SK-N-SH treated with all-trans-retinoic acid at 6 μM for 48 hours (cell line): Measurements from ENCODE around the gene CACNA2D2.

ENCODE experiments used
- ATAC-seq: fragments of 200-7000 bp; cut with Tn5 transposase; 3 replicates; pipeline ENCODE4 v1.9.1; 2020; ENCODE audit warnings: mild to moderate bottlenecking, moderate library complexity
- CSDC2 ChIP-seq: fragments of 250-450 bp; sonication (Bioruptor Pico); IDR thresholded peaks from 2 replicates; pipeline ENCODE4 v1.5.0; 2020; ENCODE audit warnings: mild to moderate bottlenecking, moderate library complexity
- ESRRG ChIP-seq: fragments of 250-450 bp; sonication (Bioruptor Pico); IDR thresholded peaks from 2 replicates; pipeline ENCODE4 v1.6.1; 2021; ENCODE audit warnings: mild to moderate bottlenecking
- GLIS3 ChIP-seq: fragments of 250-450 bp; sonication (Bioruptor Pico); IDR thresholded peaks from 2 replicates; pipeline ENCODE4 v1.5.0; 2020; ENCODE audit warnings: mild to moderate bottlenecking, moderate library complexity
- ISL1 ChIP-seq: fragments of 250-450 bp; sonication (Bioruptor Pico); IDR thresholded peaks from 2 replicates; pipeline ENCODE4 v2.1.2; 2022; ENCODE audit warnings: mild to moderate bottlenecking, moderate library complexity
- OSR1 ChIP-seq: fragments of 250-450 bp; sonication (Bioruptor Pico); IDR thresholded peaks from 2 replicates; pipeline ENCODE4 v1.8.0; 2022; ENCODE audit warnings: moderate library complexity, mild to moderate bottlenecking, inconsistent platforms
- PPARA ChIP-seq: fragments of 250-450 bp; sonication (Bioruptor Pico); IDR thresholded peaks from 2 replicates; pipeline ENCODE4 v1.5.0; 2020; ENCODE audit warnings: mild to moderate bottlenecking, borderline replicate concordance
- RARB ChIP-seq: fragments of 250-450 bp; sonication (Bioruptor Pico); IDR thresholded peaks from 2 replicates; pipeline ENCODE4 v1.8.0; 2021; ENCODE audit warnings: mild to moderate bottlenecking, moderate library complexity
- SNAI2 ChIP-seq: fragments of 250-450 bp; sonication (Bioruptor Pico); IDR thresholded peaks from 2 replicates; pipeline ENCODE4 v1.5.0; 2020; ENCODE audit warnings: mild to moderate bottlenecking, moderate library complexity
- TCF4 ChIP-seq: fragments of 250-450 bp; sonication (Bioruptor Pico); IDR thresholded peaks from 2 replicates; pipeline ENCODE4 v1.8.0; 2021; ENCODE audit warnings: mild to moderate bottlenecking, moderate library complexity, borderline replicate concordance
- TOX ChIP-seq: fragments of 250-450 bp; sonication (Bioruptor Pico); IDR thresholded peaks from 2 replicates; pipeline ENCODE4 v1.8.0; 2021; ENCODE audit warnings: mild to moderate bottlenecking, moderate library complexity, borderline replicate concordance
- ZC3H10 ChIP-seq: fragments of 250-450 bp; sonication (Bioruptor Pico); IDR thresholded peaks from 2 replicates; pipeline ENCODE4 v1.5.1; 2021; ENCODE audit warnings: mild to moderate bottlenecking, moderate library complexity
- ZFP3 ChIP-seq: fragments of 250-450 bp; sonication (Bioruptor Pico); IDR thresholded peaks from 2 replicates; pipeline ENCODE4 v1.5.0; 2020; ENCODE audit warnings: mild to moderate bottlenecking, moderate library complexity
- ZFP30 ChIP-seq: fragments of 450-650 bp; formaldehyde crosslinking; IDR thresholded peaks from 2 replicates; pipeline ENCODE4 v1.5.0; 2022; ENCODE audit warnings: mild to moderate bottlenecking, moderate library complexity
- ZNF565 ChIP-seq: fragments of 450-650 bp; formaldehyde crosslinking; conservative IDR thresholded peaks from 2 replicates; pipeline ENCODE4 v1.5.0; 2020; ENCODE audit warnings: low read depth, mild to moderate bottlenecking, moderate library complexity
- ZNF70 ChIP-seq: fragments of 450-650 bp; formaldehyde crosslinking; IDR thresholded peaks from 2 replicates; pipeline ENCODE4 v1.5.0; 2020; ENCODE audit warnings: mild to moderate bottlenecking, moderate library complexity
- TF ChIP-seq, protein P1 (sequence below): fragments of 250-450 bp; sonication (Bioruptor Pico); IDR thresholded peaks from 2 replicates; pipeline ENCODE4 v1.8.0; 2021; ENCODE audit warnings: low read depth, mild to moderate bottlenecking, moderate library complexity, borderline replicate concordance
- TF ChIP-seq, protein P2 (sequence below): fragments of 250-450 bp; sonication (Bioruptor Pico); IDR thresholded peaks from 2 replicates; pipeline ENCODE4 v1.5.1; 2021; ENCODE audit warnings: mild to moderate bottlenecking, moderate library complexity
- TF ChIP-seq, protein P3 (sequence below): fragments of 250-450 bp; sonication (Bioruptor Pico); IDR thresholded peaks from 2 replicates; pipeline ENCODE4 v1.5.1; 2020; ENCODE audit warnings: low read depth, mild to moderate bottlenecking, moderate library complexity
- TF ChIP-seq, protein P4 (sequence below): fragments of 250-450 bp; sonication (Bioruptor Pico); IDR thresholded peaks from 2 replicates; pipeline ENCODE4 v1.5.0; 2020; ENCODE audit warnings: mild to moderate bottlenecking, moderate library complexity

CACNA2D2 gene

DNA sequence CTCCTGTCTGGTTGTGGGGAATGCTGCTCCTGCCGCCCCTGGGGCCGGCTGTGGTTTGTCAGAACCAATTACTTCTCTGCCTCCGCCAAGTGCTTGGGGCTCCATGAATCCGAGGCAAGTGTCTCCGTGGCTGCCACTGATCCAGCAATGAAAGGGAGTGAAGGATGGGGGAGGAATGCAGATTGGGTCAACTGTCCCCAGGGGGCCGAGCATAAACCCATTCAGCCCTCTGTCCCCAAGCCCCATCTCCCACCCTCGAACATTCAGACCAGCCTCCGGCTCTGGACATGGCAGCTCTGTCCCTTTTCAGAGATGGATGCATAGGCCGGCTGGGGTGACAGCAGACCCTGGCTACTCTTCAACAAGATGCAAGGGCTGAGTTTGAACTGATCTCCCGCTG is 35.5 kb downstream of the CACNA2D2 start:
- TF ChIP-seq GLIS3 (CRISPR knock-in tag): no peak
- no peak for TF ChIP-seq ZFP30 (CRISPR knock-in tag)
- no peak for TF ChIP-seq PPARA (CRISPR knock-in tag)
- TF ChIP-seq, protein P1, sequence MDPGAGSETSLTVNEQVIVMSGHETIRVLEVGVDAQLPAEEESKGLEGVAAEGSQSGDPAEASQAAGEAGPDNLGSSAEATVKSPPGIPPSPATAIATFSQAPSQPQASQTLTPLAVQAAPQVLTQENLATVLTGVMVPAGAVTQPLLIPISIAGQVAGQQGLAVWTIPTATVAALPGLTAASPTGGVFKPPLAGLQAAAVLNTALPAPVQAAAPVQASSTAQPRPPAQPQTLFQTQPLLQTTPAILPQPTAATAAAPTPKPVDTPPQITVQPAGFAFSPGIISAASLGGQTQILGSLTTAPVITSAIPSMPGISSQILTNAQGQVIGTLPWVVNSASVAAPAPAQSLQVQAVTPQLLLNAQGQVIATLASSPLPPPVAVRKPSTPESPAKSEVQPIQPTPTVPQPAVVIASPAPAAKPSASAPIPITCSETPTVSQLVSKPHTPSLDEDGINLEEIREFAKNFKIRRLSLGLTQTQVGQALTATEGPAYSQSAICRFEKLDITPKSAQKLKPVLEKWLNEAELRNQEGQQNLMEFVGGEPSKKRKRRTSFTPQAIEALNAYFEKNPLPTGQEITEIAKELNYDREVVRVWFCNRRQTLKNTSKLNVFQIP: no peak
- TF ChIP-seq ESRRG (CRISPR knock-in tag): no peak
- no peak for TF ChIP-seq ISL1 (CRISPR knock-in tag)
- no peak for TF ChIP-seq ZFP3 (CRISPR knock-in tag)
- TF ChIP-seq, protein P2, sequence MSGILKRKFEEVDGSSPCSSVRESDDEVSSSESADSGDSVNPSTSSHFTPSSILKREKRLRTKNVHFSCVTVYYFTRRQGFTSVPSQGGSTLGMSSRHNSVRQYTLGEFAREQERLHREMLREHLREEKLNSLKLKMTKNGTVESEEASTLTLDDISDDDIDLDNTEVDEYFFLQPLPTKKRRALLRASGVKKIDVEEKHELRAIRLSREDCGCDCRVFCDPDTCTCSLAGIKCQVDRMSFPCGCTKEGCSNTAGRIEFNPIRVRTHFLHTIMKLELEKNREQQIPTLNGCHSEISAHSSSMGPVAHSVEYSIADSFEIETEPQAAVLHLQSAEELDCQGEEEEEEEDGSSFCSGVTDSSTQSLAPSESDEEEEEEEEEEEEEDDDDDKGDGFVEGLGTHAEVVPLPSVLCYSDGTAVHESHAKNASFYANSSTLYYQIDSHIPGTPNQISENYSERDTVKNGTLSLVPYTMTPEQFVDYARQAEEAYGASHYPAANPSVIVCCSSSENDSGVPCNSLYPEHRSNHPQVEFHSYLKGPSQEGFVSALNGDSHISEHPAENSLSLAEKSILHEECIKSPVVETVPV (CRISPR knock-in tag): no peak
- TF ChIP-seq, all 23 proteins: peak for 0
- no peak for ATAC-seq

DNA sequence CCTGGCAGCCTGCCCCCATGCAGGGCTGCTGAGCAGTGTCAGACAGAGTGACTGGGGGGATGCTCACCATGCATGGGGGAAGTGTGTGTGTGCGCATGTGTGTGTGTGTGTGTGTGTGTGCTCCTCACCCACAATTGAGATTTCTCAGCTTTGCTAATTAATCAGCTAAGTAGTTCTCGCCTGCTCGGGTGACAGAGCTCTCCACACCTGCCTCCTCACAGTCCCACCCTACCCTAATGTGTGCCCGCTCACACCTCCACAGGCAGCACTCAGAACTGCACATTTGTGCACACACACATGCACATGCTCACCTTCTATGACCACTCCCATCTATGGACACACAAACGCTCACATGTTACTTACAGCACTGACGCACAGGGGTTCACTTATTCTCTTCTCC is 37.3 kb downstream of the CACNA2D2 start:
- TF ChIP-seq PPARA (CRISPR knock-in tag) (no peak), ZFP30 (CRISPR knock-in tag) (no peak), RARB (no peak)
- TF ChIP-seq, protein P2 (CRISPR knock-in tag): no peak
- TF ChIP-seq, protein P3, sequence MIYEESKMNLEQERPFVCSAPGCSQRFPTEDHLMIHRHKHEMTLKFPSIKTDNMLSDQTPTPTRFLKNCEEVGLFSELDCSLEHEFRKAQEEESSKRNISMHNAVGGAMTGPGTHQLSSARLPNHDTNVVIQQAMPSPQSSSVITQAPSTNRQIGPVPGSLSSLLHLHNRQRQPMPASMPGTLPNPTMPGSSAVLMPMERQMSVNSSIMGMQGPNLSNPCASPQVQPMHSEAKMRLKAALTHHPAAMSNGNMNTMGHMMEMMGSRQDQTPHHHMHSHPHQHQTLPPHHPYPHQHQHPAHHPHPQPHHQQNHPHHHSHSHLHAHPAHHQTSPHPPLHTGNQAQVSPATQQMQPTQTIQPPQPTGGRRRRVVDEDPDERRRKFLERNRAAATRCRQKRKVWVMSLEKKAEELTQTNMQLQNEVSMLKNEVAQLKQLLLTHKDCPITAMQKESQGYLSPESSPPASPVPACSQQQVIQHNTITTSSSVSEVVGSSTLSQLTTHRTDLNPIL: no peak
- peak; percentile 29; the same call in 1 of the 3 replicates for ATAC-seq

DNA sequence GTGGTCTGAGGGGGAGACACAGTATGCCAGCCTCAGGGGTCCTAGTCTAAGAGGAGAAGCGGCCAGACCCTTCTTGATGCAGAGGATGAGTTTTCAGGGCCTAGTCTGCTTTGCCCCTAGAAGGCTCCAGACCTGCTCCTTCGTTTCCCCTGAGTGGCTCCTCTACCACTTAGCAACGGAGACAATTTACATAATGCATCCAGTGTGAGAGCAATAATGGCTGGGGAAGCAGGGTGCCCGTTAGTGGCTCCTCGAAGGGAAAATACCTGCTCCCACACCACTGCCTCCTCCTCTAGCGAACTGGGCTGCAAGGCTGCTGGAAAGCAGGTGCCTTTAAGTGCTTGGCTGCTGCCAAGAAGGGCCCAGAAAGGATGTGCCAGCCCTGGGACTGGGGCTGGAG is 38.9 kb downstream of the CACNA2D2 start:
- TF ChIP-seq ISL1 (CRISPR knock-in tag): no peak
- no peak for TF ChIP-seq ZNF565 (CRISPR knock-in tag)
- TF ChIP-seq CSDC2: no peak
- no peak for TF ChIP-seq PPARA (CRISPR knock-in tag)
- TF ChIP-seq ZNF70: no peak
- TF ChIP-seq, protein P1: no peak

DNA sequence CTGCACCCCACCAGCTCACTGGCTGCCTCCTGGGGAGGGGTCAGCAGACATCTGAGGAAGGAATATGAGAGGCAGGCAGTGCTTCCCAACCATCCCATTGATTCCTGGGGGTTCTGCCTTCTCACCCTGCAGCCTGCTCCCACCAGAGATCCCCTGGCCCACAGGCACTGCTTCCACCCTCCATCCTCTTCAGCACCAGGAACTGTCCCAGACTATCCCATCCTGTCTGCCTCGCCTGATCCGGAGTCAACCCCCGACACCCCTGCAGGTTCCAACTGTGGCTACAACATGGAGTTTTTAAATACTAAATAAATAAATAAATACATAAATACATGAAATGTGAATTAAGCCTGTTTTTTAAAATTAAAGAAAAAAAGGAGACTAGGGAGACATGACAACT is 43.6 kb downstream of the CACNA2D2 start:
- no peak for ATAC-seq

More for the DNA sequence above, 38.9 kb downstream of the CACNA2D2 start:
- no peak for ATAC-seq

DNA sequence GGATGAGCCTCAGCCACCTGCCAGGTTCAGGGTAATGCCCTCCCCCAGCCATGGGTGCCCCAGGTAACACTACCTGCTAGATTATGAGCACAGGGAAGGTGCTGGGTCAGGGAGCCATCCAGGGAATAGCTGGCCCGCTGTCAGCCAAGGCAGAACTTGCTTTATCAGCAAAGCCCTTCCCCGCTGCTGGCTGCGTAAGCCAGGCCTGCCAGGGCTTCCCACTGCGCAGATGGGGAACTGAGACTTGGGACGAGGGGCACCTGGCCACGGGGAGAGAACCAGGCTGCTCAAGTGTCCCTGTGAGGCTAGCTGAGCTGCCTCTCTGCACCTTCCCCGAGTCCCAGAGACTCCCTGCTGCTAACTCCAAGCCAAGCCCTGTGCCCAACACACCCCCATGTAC is 45.4 kb downstream of the CACNA2D2 start:
- ATAC-seq: no peak
- TF ChIP-seq ZC3H10 (CRISPR knock-in tag) (no peak), CSDC2 (no peak), ZFP30 (CRISPR knock-in tag) (no peak), SNAI2 (CRISPR knock-in tag) (no peak), TOX (CRISPR knock-in tag) (no peak), GLIS3 (CRISPR knock-in tag) (no peak), RARB (no peak)
- TF ChIP-seq, protein P4, sequence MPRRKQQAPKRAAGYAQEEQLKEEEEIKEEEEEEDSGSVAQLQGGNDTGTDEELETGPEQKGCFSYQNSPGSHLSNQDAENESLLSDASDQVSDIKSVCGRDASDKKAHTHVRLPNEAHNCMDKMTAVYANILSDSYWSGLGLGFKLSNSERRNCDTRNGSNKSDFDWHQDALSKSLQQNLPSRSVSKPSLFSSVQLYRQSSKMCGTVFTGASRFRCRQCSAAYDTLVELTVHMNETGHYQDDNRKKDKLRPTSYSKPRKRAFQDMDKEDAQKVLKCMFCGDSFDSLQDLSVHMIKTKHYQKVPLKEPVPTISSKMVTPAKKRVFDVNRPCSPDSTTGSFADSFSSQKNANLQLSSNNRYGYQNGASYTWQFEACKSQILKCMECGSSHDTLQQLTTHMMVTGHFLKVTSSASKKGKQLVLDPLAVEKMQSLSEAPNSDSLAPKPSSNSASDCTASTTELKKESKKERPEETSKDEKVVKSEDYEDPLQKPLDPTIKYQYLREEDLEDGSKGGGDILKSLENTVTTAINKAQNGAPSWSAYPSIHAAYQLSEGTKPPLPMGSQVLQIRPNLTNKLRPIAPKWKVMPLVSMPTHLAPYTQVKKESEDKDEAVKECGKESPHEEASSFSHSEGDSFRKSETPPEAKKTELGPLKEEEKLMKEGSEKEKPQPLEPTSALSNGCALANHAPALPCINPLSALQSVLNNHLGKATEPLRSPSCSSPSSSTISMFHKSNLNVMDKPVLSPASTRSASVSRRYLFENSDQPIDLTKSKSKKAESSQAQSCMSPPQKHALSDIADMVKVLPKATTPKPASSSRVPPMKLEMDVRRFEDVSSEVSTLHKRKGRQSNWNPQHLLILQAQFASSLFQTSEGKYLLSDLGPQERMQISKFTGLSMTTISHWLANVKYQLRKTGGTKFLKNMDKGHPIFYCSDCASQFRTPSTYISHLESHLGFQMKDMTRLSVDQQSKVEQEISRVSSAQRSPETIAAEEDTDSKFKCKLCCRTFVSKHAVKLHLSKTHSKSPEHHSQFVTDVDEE (CRISPR knock-in tag): no peak
- TF ChIP-seq, protein P3: no peak

More for the DNA sequence above, 43.6 kb downstream of the CACNA2D2 start:
- TF ChIP-seq TOX (CRISPR knock-in tag) (no peak), OSR1 (CRISPR knock-in tag) (no peak), CSDC2 (no peak), SNAI2 (CRISPR knock-in tag) (no peak), TCF4 (no peak)
- TF ChIP-seq, protein P2 (CRISPR knock-in tag): no peak
- TF ChIP-seq, all 23 proteins: peak for 0
